Heart right ventricle (tissue), 16 donors: ENCODE measurements around the gene RLF. TPM values are rescaled to one million over a fixed set of nuclear protein-coding genes. Genes with fewer than 3 reads are reported as not detected.

Source experiments
- ATAC-seq, 8 donors: fragments of 200-7000 bp; cut with Tn5 transposase; one replicate each; pipeline ENCODE4 v1.9.1; 2020; ENCODE audit warnings: mild to moderate bottlenecking in 8 of 8, moderate library complexity in 8 of 8, moderate number of reproducible peaks in 1 of 8
- DNase-seq, 2 donors: peaks; one replicate each; pipeline ENCODE4 v3.0.0-alpha.2; 2020
- H3K27ac ChIP-seq, 10 donors: fragments of 200-600 bp; sonication (generic) in 2 of 10; one replicate each; pipeline versions ENCODE4 v1.5.0 to v1.8.0; 2020 to 2022; ENCODE audit warnings: mild to moderate bottlenecking in 3 of 10
- H3K27me3 ChIP-seq, 7 donors: fragments of 200-600 bp; one replicate each; pipeline ENCODE4 v1.8.0; 2021 to 2022; ENCODE audit warnings: mild to moderate bottlenecking in 2 of 7
- H3K36me3 ChIP-seq, 9 donors: fragments of 200-600 bp; sonication (generic) in 1 of 9; one replicate each; pipeline versions ENCODE4 v1.5.0 to v1.8.0; 2020 to 2022; ENCODE audit warnings: mild to moderate bottlenecking in 2 of 9
- H3K4me1 ChIP-seq, 9 donors: fragments of 200-600 bp; sonication (generic) in 1 of 9; one replicate each; pipeline versions ENCODE4 v1.5.0 to v1.8.0; 2020 to 2022; ENCODE audit warnings: mild to moderate bottlenecking in 4 of 9
- H3K4me3 ChIP-seq, 10 donors: fragments of 200-600 bp; sonication (generic) in 2 of 10; one replicate each; pipeline versions ENCODE4 v1.5.0 to v1.8.0; 2020 to 2022; ENCODE audit warnings: mild to moderate bottlenecking in 7 of 10, moderate library complexity in 2 of 10
- H3K9me3 ChIP-seq, 11 donors: fragments of 200-600 bp in 10 of 11; sonication (generic) in 2 of 11; one replicate each; pipeline versions ENCODE4 v1.5.0 to v1.8.0; 2013 to 2022; ENCODE audit warnings: mild to moderate bottlenecking in 2 of 11, control low read depth in 1 of 11, moderate library complexity in 1 of 11
- CTCF ChIP-seq, 9 donors: fragments of 200-600 bp; sonication (generic) in 2 of 9; IDR thresholded peaks; one replicate each; pipeline versions ENCODE4 v1.5.0 to v1.8.0; 2021 to 2022; ENCODE audit warnings: antibody characterized with exemption in 9 of 9, mild to moderate bottlenecking in 5 of 9, moderate library complexity in 1 of 9
- WGBS, 2 donors: extraction: QIAGEN DNeasy Blood & Tissue Kit; methylation state at CpG; one replicate each; pipeline ENCODE4 v1.1.7; 2013; ENCODE audit warnings: inconsistent platforms in 1 of 2; 5-methylcytosine and 5-hydroxymethylcytosine counted together
- intact Hi-C, 10 donors: fragments of 100-400 bp; cut with DNase I; formaldehyde crosslinking; loops; one replicate each; pipeline versions ENCODE4 v1.11.1 to v1.14.2; 2022
- polyA plus RNA-seq, 2 donors: library from polyadenylated mRNA; stranded (reverse); fragments of 200-250 nt; gene quantifications; one replicate each; pipeline ENCODE4 v1.2.3, GENCODE V29; 2013
- total RNA-seq, 10 donors: library from RNA; stranded (reverse); fragmentation: NEBNext Ultra II Directional in 3 of 10; extraction: Animal tissue kit (Norgen Biotek cat#: 25700) in 3 of 10; gene quantifications; one replicate each; pipeline versions ENCODE4 v1.2.1 to v1.2.4, GENCODE V29; 2021 to 2023
- donor health status: Arrhythmogenic right ventricular cardiomyopathy.
- donor health status: ischemic (EF 13 %, LVEDD 7.1; RV severe dilation, severe dysfunction).
- donor health status: healthy with polysubstance abuse.
- donor health status: DM: no; HTN: yes; CAD: no.
- donor health status: DM: no; HTN: no; CAD: no.
- donor health status: ischemic (EF 25% LVEDD 6.9; RV normal size, moderate dysfunction).
- donor health status: ischemic (EF 25% LVEDD 5.7; RV mildly dilated, moderate dysfunction).
- donor health status: healthy.
- donor health status: DM: yes; HTN: yes; CAD: no.
- donor health status: Ischemic cardiomyopathy.
- donor health status: ischemic (EF 35%, LVEDD 5.7; RV mildly dilated, moderate dysfunction).
- donor health status: nonischemic (EF 11% LVEDD 7.7; RV severe dilation, severe dysfunction).
- donor health status: DM: yes; HTN: yes; CAD: no.
- donor health status: PGD.
- donor health status: ischemic (EF 29% LVEDD 5.4; RV normal size, mild dysfunction).
- donor health status: nonischemic (EF 23%, LVEDD 6.1; RV moderate dilation, normal function).

RLF gene
- total and polyA plus RNA-seq, 12 donors = 3.8 to 17.3 (median 12.4) TPM

- Histone ChIP-seq H3K27ac (no peak overlapping the region), H3K27me3 (peaks cover 0 to 30% (median 18%) of the 10 kb centered on the region in 7 donors), H3K4me3 (no peak overlapping the region), H3K9me3 (no peaks in the 10 kb centered on the region), H3K4me1 (peaks cover 0 to 23% (median 0%) of the 10 kb centered on the region in 9 donors), H3K36me3 (no peaks in the 10 kb centered on the region)
- intact Hi-C loops = loop anchor here in 7 of 10 donors (1.0 to 5.0 kb wide), 6 partner anchors 183 to 256 kb away; no protein-coding TSS in a partner anchor
- 85 to 87% methylated on average over 6 of the region's 6 CpGs for WGBS, 2 donors
- DNase-seq (no peak), ATAC-seq (no peak)
- TF ChIP-seq CTCF (IDR thresholded peaks at IDR 0.05) = no peak
Measured at GRCh38 chr1:40151457-40152079, 9.6 kb upstream of the RLF start.

- no peak overlapping the region for H3K27ac ChIP-seq
- ATAC-seq (no peak), DNase-seq (peak in 1 of 2 donors; percentile 22)
- TF ChIP-seq CTCF (IDR thresholded peaks at IDR 0.05) = peak; percentile 35 to 86 (median 75)
- H3K27me3 ChIP-seq = peaks cover 0 to 15% (median 8%) of the 10 kb centered on the region in 7 donors
- no peak overlapping the region for H3K4me3 ChIP-seq
- no peaks in the 10 kb centered on the region for H3K9me3 ChIP-seq
- intact Hi-C loops = loop anchor here in 6 of 10 donors (2.0 to 5.0 kb wide), 5 partner anchors 182 to 254 kb away; no protein-coding TSS in a partner anchor
- H3K4me1 ChIP-seq = peaks cover 0 to 23% (median 0%) of the 10 kb centered on the region in 9 donors
- 0 to 1% methylated on average over 2 of the region's 2 CpGs for WGBS, 2 donors
- no peaks in the 10 kb centered on the region for H3K36me3 ChIP-seq
Measured at GRCh38 chr1:40153073-40153770, 8.0 kb upstream of the RLF start.

- Histone ChIP-seq H3K36me3 (no peaks in the 10 kb centered on the region), H3K27ac (no peak overlapping the region), H3K27me3 (peaks cover 0 to 7% (median 0%) of the 10 kb centered on the region in 7 donors), H3K4me3 (no peak overlapping the region), H3K4me1 (peaks cover 0 to 23% (median 0%) of the 10 kb centered on the region in 9 donors), H3K9me3 (no peaks in the 10 kb centered on the region)
- DNase-seq (no peak), ATAC-seq (no peak)
- intact Hi-C loops = no loop called here
- 83 to 94% methylated on average over 3 of the region's 3 CpGs for WGBS, 2 donors
- TF ChIP-seq CTCF (IDR thresholded peaks at IDR 0.05) = no peak
Measured at GRCh38 chr1:40155135-40155534, 6.1 kb upstream of the RLF start.

GRCh38 chr1:40155910-40156309 lies 5.3 kb upstream of the RLF start:
- Histone ChIP-seq H3K9me3 (no peaks in the 10 kb centered on the region), H3K27ac (no peak overlapping the region), H3K4me1 (peaks cover 0 to 27% (median 4%) of the 10 kb centered on the region in 9 donors), H3K27me3 (peaks cover 0 to 7% (median 0%) of the 10 kb centered on the region in 7 donors), H3K4me3 (no peak overlapping the region), H3K36me3 (no peaks in the 10 kb centered on the region)
- ATAC-seq (no peak), DNase-seq (no peak)
- TF ChIP-seq CTCF (IDR thresholded peaks at IDR 0.05) = no peak
- intact Hi-C loops = no loop called here
- 54 to 56% methylated on average over 3 of the region's 3 CpGs for WGBS, 2 donors
